Keratinocyte (primary cell): ENCODE measurements around the gene UNKL. TPM values are rescaled to one million over a fixed set of nuclear protein-coding genes. Genes with fewer than 3 reads are reported as not detected.

ENCODE experiments used
- DNase-seq: peaks from one replicate; pipeline ENCODE4 v3.0.0-alpha.2; 2011; ENCODE audit warnings: low read depth, missing footprints, low spot score
- FAIRE-seq: peaks from 2 replicates; lab custom pipeline; 2011; peaks lifted over from hg19 to GRCh38; lab: Jason Lieb, UNC
- H2AFZ ChIP-seq: 2 replicates; pipeline ENCODE4 v1.6.0; 2012; ENCODE audit warnings: low read length, control low read depth, inconsistent platforms; ENCODE audit not compliant: control insufficient read depth
- H3K27ac ChIP-seq: 2 replicates; pipeline ENCODE4 v1.5.1; 2011; ENCODE audit warnings: low read length; ENCODE audit not compliant: control insufficient read depth, insufficient read depth
- H3K27me3 ChIP-seq: 3 replicates; pipeline ENCODE4 v1.6.0; 2011; ENCODE audit warnings: low read length; ENCODE audit not compliant: control insufficient read depth, insufficient read depth; ENCODE audit errors: extremely low read depth
- H3K36me3 ChIP-seq, 2 experiments: 2 replicates in 1 of 2; 3 replicates in 1 of 2; pipeline ENCODE4 v1.5.1; 2011; ENCODE audit warnings: low read length in 2 of 2, mild to moderate bottlenecking in 1 of 2; ENCODE audit not compliant: control insufficient read depth in 2 of 2, insufficient read depth in 2 of 2; ENCODE audit errors: extremely low read depth in 1 of 2
- H3K4me1 ChIP-seq: 3 replicates; pipeline ENCODE4 v1.5.1; 2011; ENCODE audit warnings: low read length; ENCODE audit not compliant: control insufficient read depth, insufficient read depth; ENCODE audit errors: extremely low read depth
- H3K4me2 ChIP-seq: 3 replicates; pipeline ENCODE4 v1.6.0; 2011; ENCODE audit warnings: low read depth, low read length; ENCODE audit not compliant: control insufficient read depth, insufficient read depth; ENCODE audit errors: extremely low read depth
- H3K4me3 ChIP-seq, 3 experiments: fragments of 200-600 bp in 1 of 3; sonication (generic) in 1 of 3; 2 replicates in 2 of 3; 3 replicates in 1 of 3; pipeline ENCODE4 v1.5.1; 2011 to 2016; ENCODE audit warnings: low read length in 3 of 3, mild to moderate bottlenecking in 3 of 3, control low read depth in 2 of 3, inconsistent platforms in 1 of 3, low read depth in 1 of 3, mixed read lengths in 1 of 3, mixed run types in 1 of 3, moderate library complexity in 1 of 3; ENCODE audit not compliant: control insufficient read depth in 2 of 3, insufficient read depth in 2 of 3; ENCODE audit errors: extremely low read depth in 1 of 3
- H3K79me2 ChIP-seq: 2 replicates; pipeline ENCODE4 v1.6.0; 2012; ENCODE audit warnings: low read length; ENCODE audit not compliant: control insufficient read depth, insufficient read depth
- H3K9ac ChIP-seq: 3 replicates; pipeline ENCODE4 v1.6.0; 2011; ENCODE audit warnings: low read length; ENCODE audit not compliant: control insufficient read depth, insufficient read depth; ENCODE audit errors: extremely low read depth
- H3K9me1 ChIP-seq: 3 replicates; pipeline ENCODE4 v1.6.0; 2011; ENCODE audit warnings: low read length; ENCODE audit not compliant: control insufficient read depth, insufficient read depth; ENCODE audit errors: extremely low read depth
- H3K9me3 ChIP-seq: 2 replicates; pipeline ENCODE4 v1.5.1; 2012; ENCODE audit warnings: low read depth, low read length; ENCODE audit not compliant: control insufficient read depth
- H4K20me1 ChIP-seq: 3 replicates; pipeline ENCODE4 v1.6.0; 2011; ENCODE audit warnings: low read length; ENCODE audit not compliant: control insufficient read depth, insufficient read depth; ENCODE audit errors: extremely low read depth
- CTCF ChIP-seq, 3 experiments: IDR thresholded peaks in 1 of 3; conservative IDR thresholded peaks in 1 of 3; optimal IDR thresholded peaks in 1 of 3; 2 replicates in 2 of 3; 3 replicates in 1 of 3; pipeline versions ENCODE3 to v1.5.1; 2011; ENCODE audit warnings: low read length in 3 of 3, mild to moderate bottlenecking in 3 of 3, moderate library complexity in 2 of 3, control low read depth in 1 of 3, inconsistent platforms in 1 of 3; ENCODE audit not compliant: insufficient read depth in 2 of 3; ENCODE audit errors: extremely low read depth in 1 of 3
- EZH2 ChIP-seq: IDR thresholded peaks from one replicate; pipeline ENCODE4 v1.6.1; 2012; ENCODE audit warnings: inconsistent platforms, mild to moderate bottlenecking, low read length, moderate library complexity
- dilution Hi-C: fragments of 300-500 bp; cut with MboI; formaldehyde crosslinking; loops from one replicate; pipeline ENCODE4 v1.7.0; 2020; ENCODE audit warnings: low sequenced_read_pairs; ENCODE audit not compliant: extremely low pct_ligation_motif_present
- polyA plus RNA-seq, 5 experiments: library from polyadenylated mRNA; depleted of rRNA in 3 of 5; stranded (reverse) in 3 of 5; stranded (forward) in 1 of 5; unstranded in 1 of 5; fragments of >200 nt; gene quantifications; 1 replicate in 1 of 5; 2 replicates in 3 of 5; 3 replicates in 1 of 5; pipeline versions ENCODE4 v1.2.1 to v1.2.3, GENCODE V29; 2011 to 2012; ENCODE audit warnings: missing spikeins in 2 of 5, low read depth in 1 of 5, low replicate concordance in 1 of 5

Gene UNKL
- polyA plus RNA-seq, 1 donor (not counting 4 experiments of a cell fraction or from before 2014, with no cell fraction given) = 2.3 TPM

- dilution Hi-C loops = no loop called here
- Histone ChIP-seq H3K9ac (no peak overlapping the region), H3K36me3 (no peaks in the 10 kb centered on the region), H3K4me2 (no peak overlapping the region), H2AFZ (no peak overlapping the region), H3K9me3 (no peaks in the 10 kb centered on the region), H3K9me1 (no peaks in the 10 kb centered on the region), H3K4me1 (peaks cover 3% of the 10 kb centered on the region), H3K79me2 (no peaks in the 10 kb centered on the region), H3K27me3 (peaks cover 65% of the 10 kb centered on the region), H3K4me3 (no peak overlapping the region), H3K27ac (no peak overlapping the region), H4K20me1 (peaks cover 5% of the 10 kb centered on the region)
- no peak for FAIRE-seq
- TF ChIP-seq CTCF (optimal IDR thresholded peaks at IDR 0.05 in 1 of 3, IDR thresholded peaks at IDR 0.05 in 1 of 3, conservative IDR thresholded peaks at IDR 0.05 in 1 of 3; ENCODE audit: extremely low read depth in 1 of 3, insufficient read depth in 2 of 3, low read length in 3 of 3) (no peak), EZH2 (no peak)
- DNase-seq = no peak
Observed at GRCh38 chr16:1337486-1337885, 77.0 kb downstream of the UNKL start.

GRCh38 chr16:1336619-1337018, 77.9 kb downstream of the UNKL start:
- no peak for TF ChIP-seq EZH2
- no peak for TF ChIP-seq CTCF (optimal IDR thresholded peaks at IDR 0.05 in 1 of 3, IDR thresholded peaks at IDR 0.05 in 1 of 3, conservative IDR thresholded peaks at IDR 0.05 in 1 of 3; ENCODE audit: extremely low read depth in 1 of 3, insufficient read depth in 2 of 3, low read length in 3 of 3)
- H3K4me3 ChIP-seq = no peak overlapping the region
- peaks cover 68% of the 10 kb centered on the region for H3K27me3 ChIP-seq
- no peaks in the 10 kb centered on the region for H3K79me2 ChIP-seq
- no peak overlapping the region for H3K9ac ChIP-seq
- H3K27ac ChIP-seq = no peak overlapping the region
- H3K9me3 ChIP-seq = no peaks in the 10 kb centered on the region
- H3K9me1 ChIP-seq = no peaks in the 10 kb centered on the region
- H3K4me2 ChIP-seq = no peak overlapping the region
- DNase-seq (no peak), FAIRE-seq (no peak)
- peaks cover 5% of the 10 kb centered on the region for H4K20me1 ChIP-seq
- no peaks in the 10 kb centered on the region for H3K36me3 ChIP-seq
- dilution Hi-C loops = no loop called here
- H3K4me1 ChIP-seq = no peaks in the 10 kb centered on the region
- no peak overlapping the region for H2AFZ ChIP-seq
